A549 (cell line): ENCODE data around the gene GRIK5. TPM values are rescaled to one million over a fixed set of nuclear protein-coding genes. Genes with fewer than 3 reads are reported as not detected.

Experiments used
- ATAC-seq, 2 experiments: fragments of 200-7000 bp in 1 of 2; fragments of >200 bp in 1 of 2; cut with Nextera tagmentation in 1 of 2; cut with Tn5 transposase in 1 of 2; 3 replicates each; pipeline versions ENCODE4 v1.8.0 to v1.9.1; 2018 to 2020; ENCODE audit warnings: mild to moderate bottlenecking in 1 of 2, moderate library complexity in 1 of 2
- CTCF ChIA-PET: fragments of 300-600 bp; sonication (Branson Sonifier 250); formaldehyde crosslinking; extraction: SDS; loops from one replicate; lab custom pipeline; 2021; ENCODE audit warnings: antibody characterized with exemption, inconsistent platforms; lab: Yijun Ruan, JAX
- POLR2A ChIA-PET: fragments of 350-600 bp; formaldehyde crosslinking; extraction: SDS; loops from one replicate; lab custom pipeline; 2021; ENCODE audit warnings: antibody characterized with exemption, inconsistent platforms; lab: Yijun Ruan, JAX
- DNase-seq, 2 experiments: peaks; one replicate each; pipeline versions ENCODE4 v3.0.0 to v3.0.0-alpha.2; 2011 to 2016; ENCODE audit warnings: low read depth in 1 of 2, low spot score in 1 of 2
- FAIRE-seq: peaks from 2 replicates; lab custom pipeline; 2011; peaks lifted over from hg19 to GRCh38; lab: Jason Lieb, UNC
- H3K27ac ChIP-seq, 2 experiments: fragments of >200 bp; sonication (Bioruptor Twin); formaldehyde crosslinking; 3 replicates each; pipeline ENCODE4 v1.5.1; 2016 to 2017
- H3K4me1 ChIP-seq: fragments of >200 bp; sonication (Bioruptor Twin); formaldehyde crosslinking; 3 replicates; pipeline ENCODE4 v1.6.1; 2016
- H3K4me2 ChIP-seq: fragments of >200 bp; sonication (Bioruptor Twin); formaldehyde crosslinking; 3 replicates; pipeline ENCODE4 v1.6.1; 2016
- H3K4me3 ChIP-seq: fragments of >200 bp; sonication (Bioruptor Twin); formaldehyde crosslinking; 3 replicates; pipeline ENCODE4 v1.5.1; 2016
- H3K9me3 ChIP-seq: fragments of >200 bp; sonication (Bioruptor Twin); formaldehyde crosslinking; 3 replicates; pipeline ENCODE4 v1.6.1; 2016
- JUNB ChIP-seq: fragments of >200 bp; sonication (Bioruptor Twin); formaldehyde crosslinking; IDR thresholded peaks from 2 replicates; pipeline ENCODE4 v1.6.1; 2016
- KDM5A ChIP-seq: fragments of 200-600 bp; sonication (generic); IDR thresholded peaks from 2 replicates; pipeline ENCODE4 v1.6.1; 2016; ENCODE audit warnings: antibody characterized with exemption, mild to moderate bottlenecking
- MAFK ChIP-seq: fragments of 450-650 bp; IDR thresholded peaks from 2 replicates; pipeline ENCODE4 v1.6.1; 2014; ENCODE audit not compliant: partially characterized antibody
- NR3C1 ChIP-seq: fragments of >200 bp; sonication (Bioruptor Twin); formaldehyde crosslinking; IDR thresholded peaks from 3 replicates; pipeline ENCODE4 v1.6.1; 2017
- RAD21 ChIP-seq, 2 experiments: fragments of >200 bp in 1 of 2; sonication (Bioruptor Twin) in 1 of 2; formaldehyde crosslinking in 1 of 2; IDR thresholded peaks in 1 of 2; conservative IDR thresholded peaks in 1 of 2; 2 replicates in 1 of 2; 3 replicates in 1 of 2; pipeline ENCODE4 v1.6.1; 2012 to 2018; ENCODE audit warnings: inconsistent platforms in 1 of 2
- RCOR1 ChIP-seq: fragments of 150-350 bp; IDR thresholded peaks from 2 replicates; pipeline ENCODE4 v1.6.1; 2014; ENCODE audit warnings: antibody characterized with exemption, low read length, low read depth
- SMC3 ChIP-seq: fragments of >200 bp; sonication (Bioruptor Twin); formaldehyde crosslinking; IDR thresholded peaks from 3 replicates; pipeline ENCODE4 v1.6.1; 2018; ENCODE audit warnings: inconsistent platforms
- SREBF2 ChIP-seq: fragments of 450-650 bp; IDR thresholded peaks from 2 replicates; pipeline ENCODE4 v1.6.1; 2014; ENCODE audit warnings: mild to moderate bottlenecking, moderate library complexity
- TP53 ChIP-seq: fragments of 250-450 bp; sonication (Bioruptor Pico); IDR thresholded peaks from 2 replicates; pipeline ENCODE4 v1.5.0; 2021; ENCODE audit warnings: mild to moderate bottlenecking, moderate library complexity
- ZFP36 ChIP-seq: fragments of 450-650 bp; IDR thresholded peaks from 2 replicates; pipeline ENCODE4 v1.6.1; 2014; ENCODE audit warnings: borderline replicate concordance; ENCODE audit not compliant: partially characterized antibody
- WGBS: methylation state at CpG from one replicate; pipeline ENCODE4 v1.1.6; 2017; ENCODE audit errors: missing lambda C conversion rate; 5-methylcytosine and 5-hydroxymethylcytosine counted together
- polyA plus RNA-seq, 4 experiments: library from polyadenylated mRNA; depleted of rRNA in 3 of 4; stranded (reverse); fragments of >200 nt; fragmentation: RNase III in 1 of 4; extraction: RNeasy Plus Mini Kit Qiagen cat#74134 plus additional on column Dnase treatment in 1 of 4; gene quantifications; 2 replicates in 3 of 4; 3 replicates in 1 of 4; pipeline ENCODE4 v1.2.3, GENCODE V29; 2011 to 2017
- TF ChIP-seq, protein P1 (sequence below): IDR thresholded peaks from 2 replicates; pipeline ENCODE4 v1.6.1; 2012; ENCODE audit warnings: low read depth, borderline replicate concordance
- TF ChIP-seq, protein P2 (sequence below): IDR thresholded peaks from 2 replicates; pipeline ENCODE4 v1.6.1; 2012
- TF ChIP-seq, protein P3 (sequence below): fragments of 450-650 bp; IDR thresholded peaks from 2 replicates; pipeline ENCODE4 v1.6.1; 2014; ENCODE audit warnings: antibody characterized with exemption
- TF ChIP-seq, protein P4 (sequence below): fragments of >200 bp; sonication (Bioruptor Twin); formaldehyde crosslinking; IDR thresholded peaks from 3 replicates; pipeline ENCODE4 v1.5.1; 2016
- TF ChIP-seq, protein P5 (sequence below): fragments of 150-350 bp; IDR thresholded peaks from 2 replicates; pipeline ENCODE4 v1.6.1; 2014; ENCODE audit warnings: low read depth, mild to moderate bottlenecking, low read length
- TF ChIP-seq, protein P6 (sequence below): fragments of 200-600 bp; sonication (generic); IDR thresholded peaks from 2 replicates; pipeline ENCODE4 v1.6.1; 2016; ENCODE audit warnings: antibody characterized with exemption, mild to moderate bottlenecking, moderate library complexity

The GRIK5 gene
- polyA plus RNA-seq, 2 of the 4 experiments (the other 2 are of a cell fraction) = 0.22 to 0.54 TPM

DNA sequence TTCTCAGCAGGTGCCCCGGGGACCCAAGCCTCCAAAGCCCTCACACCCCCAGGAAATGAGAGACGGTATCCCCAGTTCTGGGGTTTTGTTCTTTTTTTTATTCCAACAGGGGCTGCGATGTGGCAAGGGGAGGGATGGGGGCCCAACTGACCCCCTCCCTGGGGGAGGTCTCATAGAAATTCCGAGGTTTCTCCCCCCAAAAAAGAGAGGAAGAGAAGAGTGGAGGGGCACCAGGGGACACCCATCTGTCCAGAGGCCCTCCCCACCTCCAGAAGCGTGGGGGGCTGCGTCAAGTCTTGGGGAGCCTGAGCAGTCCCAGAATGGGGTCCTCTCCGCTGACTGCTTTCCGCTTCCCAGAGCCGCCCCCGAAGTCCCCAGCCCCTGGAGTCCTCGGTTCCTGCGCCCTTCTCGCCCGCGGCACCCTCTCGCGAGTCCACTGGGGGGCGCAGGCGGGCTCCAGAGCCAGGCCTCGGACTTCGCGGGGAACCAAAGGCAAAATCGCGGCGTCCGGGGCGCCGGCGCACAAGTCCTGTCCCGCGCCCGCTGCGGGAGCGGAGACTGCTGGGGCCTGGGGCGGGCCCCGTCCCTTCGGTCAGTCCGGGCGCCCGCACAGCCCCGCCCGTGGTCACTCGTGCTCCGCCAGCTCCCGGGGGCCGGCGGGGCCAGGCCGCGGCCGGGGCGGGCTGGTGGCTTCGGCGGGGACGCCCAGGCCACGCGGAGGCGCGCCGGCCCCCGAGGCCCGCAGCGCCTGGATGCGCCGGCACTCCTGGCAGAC, 71.6 kb downstream of the GRIK5 start:
- FAIRE-seq (no peak), ATAC-seq (peak; percentile 9 to 60; a peak in 4 of 6 replicates), DNase-seq (peak; percentile 74 to 86)
- Histone ChIP-seq H3K9me3 (no peaks in the 10 kb centered on the region), H3K4me2 (peak overlapping the region; percentile 100), H3K27ac (peak overlapping the region in 1 of 2 experiments; percentile 47; a peak in 2 of 6 replicates), H3K4me1 (peaks cover 29% of the 10 kb centered on the region), H3K4me3 (peak overlapping the region; percentile 47)
- TF ChIP-seq, protein P1, sequence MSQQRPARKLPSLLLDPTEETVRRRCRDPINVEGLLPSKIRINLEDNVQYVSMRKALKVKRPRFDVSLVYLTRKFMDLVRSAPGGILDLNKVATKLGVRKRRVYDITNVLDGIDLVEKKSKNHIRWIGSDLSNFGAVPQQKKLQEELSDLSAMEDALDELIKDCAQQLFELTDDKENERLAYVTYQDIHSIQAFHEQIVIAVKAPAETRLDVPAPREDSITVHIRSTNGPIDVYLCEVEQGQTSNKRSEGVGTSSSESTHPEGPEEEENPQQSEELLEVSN = peak; percentile 63
- no peak for TF ChIP-seq MAFK
- TF ChIP-seq, protein P2, sequence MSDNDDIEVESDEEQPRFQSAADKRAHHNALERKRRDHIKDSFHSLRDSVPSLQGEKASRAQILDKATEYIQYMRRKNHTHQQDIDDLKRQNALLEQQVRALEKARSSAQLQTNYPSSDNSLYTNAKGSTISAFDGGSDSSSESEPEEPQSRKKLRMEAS = peak; percentile 44; the same call in 1 of the 2 replicates
- TF ChIP-seq RAD21 (conservative IDR thresholded peaks at IDR 0.05 in 1 of 2, IDR thresholded peaks at IDR 0.05 in 1 of 2) = peak; percentile 62 to 66; a peak in 4 of 5 replicates
- TF ChIP-seq, protein P3, sequence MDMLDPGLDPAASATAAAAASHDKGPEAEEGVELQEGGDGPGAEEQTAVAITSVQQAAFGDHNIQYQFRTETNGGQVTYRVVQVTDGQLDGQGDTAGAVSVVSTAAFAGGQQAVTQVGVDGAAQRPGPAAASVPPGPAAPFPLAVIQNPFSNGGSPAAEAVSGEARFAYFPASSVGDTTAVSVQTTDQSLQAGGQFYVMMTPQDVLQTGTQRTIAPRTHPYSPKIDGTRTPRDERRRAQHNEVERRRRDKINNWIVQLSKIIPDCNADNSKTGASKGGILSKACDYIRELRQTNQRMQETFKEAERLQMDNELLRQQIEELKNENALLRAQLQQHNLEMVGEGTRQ = no peak
- TF ChIP-seq, protein P4, sequence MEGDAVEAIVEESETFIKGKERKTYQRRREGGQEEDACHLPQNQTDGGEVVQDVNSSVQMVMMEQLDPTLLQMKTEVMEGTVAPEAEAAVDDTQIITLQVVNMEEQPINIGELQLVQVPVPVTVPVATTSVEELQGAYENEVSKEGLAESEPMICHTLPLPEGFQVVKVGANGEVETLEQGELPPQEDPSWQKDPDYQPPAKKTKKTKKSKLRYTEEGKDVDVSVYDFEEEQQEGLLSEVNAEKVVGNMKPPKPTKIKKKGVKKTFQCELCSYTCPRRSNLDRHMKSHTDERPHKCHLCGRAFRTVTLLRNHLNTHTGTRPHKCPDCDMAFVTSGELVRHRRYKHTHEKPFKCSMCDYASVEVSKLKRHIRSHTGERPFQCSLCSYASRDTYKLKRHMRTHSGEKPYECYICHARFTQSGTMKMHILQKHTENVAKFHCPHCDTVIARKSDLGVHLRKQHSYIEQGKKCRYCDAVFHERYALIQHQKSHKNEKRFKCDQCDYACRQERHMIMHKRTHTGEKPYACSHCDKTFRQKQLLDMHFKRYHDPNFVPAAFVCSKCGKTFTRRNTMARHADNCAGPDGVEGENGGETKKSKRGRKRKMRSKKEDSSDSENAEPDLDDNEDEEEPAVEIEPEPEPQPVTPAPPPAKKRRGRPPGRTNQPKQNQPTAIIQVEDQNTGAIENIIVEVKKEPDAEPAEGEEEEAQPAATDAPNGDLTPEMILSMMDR = peak; percentile 90
- TF ChIP-seq, protein P5, sequence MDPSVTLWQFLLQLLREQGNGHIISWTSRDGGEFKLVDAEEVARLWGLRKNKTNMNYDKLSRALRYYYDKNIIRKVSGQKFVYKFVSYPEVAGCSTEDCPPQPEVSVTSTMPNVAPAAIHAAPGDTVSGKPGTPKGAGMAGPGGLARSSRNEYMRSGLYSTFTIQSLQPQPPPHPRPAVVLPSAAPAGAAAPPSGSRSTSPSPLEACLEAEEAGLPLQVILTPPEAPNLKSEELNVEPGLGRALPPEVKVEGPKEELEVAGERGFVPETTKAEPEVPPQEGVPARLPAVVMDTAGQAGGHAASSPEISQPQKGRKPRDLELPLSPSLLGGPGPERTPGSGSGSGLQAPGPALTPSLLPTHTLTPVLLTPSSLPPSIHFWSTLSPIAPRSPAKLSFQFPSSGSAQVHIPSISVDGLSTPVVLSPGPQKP = no peak
- TF ChIP-seq, protein P6, sequence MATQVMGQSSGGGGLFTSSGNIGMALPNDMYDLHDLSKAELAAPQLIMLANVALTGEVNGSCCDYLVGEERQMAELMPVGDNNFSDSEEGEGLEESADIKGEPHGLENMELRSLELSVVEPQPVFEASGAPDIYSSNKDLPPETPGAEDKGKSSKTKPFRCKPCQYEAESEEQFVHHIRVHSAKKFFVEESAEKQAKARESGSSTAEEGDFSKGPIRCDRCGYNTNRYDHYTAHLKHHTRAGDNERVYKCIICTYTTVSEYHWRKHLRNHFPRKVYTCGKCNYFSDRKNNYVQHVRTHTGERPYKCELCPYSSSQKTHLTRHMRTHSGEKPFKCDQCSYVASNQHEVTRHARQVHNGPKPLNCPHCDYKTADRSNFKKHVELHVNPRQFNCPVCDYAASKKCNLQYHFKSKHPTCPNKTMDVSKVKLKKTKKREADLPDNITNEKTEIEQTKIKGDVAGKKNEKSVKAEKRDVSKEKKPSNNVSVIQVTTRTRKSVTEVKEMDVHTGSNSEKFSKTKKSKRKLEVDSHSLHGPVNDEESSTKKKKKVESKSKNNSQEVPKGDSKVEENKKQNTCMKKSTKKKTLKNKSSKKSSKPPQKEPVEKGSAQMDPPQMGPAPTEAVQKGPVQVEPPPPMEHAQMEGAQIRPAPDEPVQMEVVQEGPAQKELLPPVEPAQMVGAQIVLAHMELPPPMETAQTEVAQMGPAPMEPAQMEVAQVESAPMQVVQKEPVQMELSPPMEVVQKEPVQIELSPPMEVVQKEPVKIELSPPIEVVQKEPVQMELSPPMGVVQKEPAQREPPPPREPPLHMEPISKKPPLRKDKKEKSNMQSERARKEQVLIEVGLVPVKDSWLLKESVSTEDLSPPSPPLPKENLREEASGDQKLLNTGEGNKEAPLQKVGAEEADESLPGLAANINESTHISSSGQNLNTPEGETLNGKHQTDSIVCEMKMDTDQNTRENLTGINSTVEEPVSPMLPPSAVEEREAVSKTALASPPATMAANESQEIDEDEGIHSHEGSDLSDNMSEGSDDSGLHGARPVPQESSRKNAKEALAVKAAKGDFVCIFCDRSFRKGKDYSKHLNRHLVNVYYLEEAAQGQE = 0 out of 2 replicates have a peak, but pooled peaks have one; percentile 51
- peak; percentile 79 for TF ChIP-seq SMC3
- no peak for TF ChIP-seq NR3C1
- 1% methylated on average over 32 of the region's 64 CpGs for WGBS
- CTCF ChIA-PET = interaction anchor here (0.6 to 14.8 kb wide), 13 partner anchors 11 to 187 kb away, joined by 3 to 344 read pairs (median 4); no protein-coding TSS in a partner anchor
- POLR2A ChIA-PET = interaction anchor here (0.8 to 0.9 kb wide), 2 partner anchors 12 to 78 kb away, joined by 3 read pairs; partner anchors contain the start of gene ZNF574

DNA sequence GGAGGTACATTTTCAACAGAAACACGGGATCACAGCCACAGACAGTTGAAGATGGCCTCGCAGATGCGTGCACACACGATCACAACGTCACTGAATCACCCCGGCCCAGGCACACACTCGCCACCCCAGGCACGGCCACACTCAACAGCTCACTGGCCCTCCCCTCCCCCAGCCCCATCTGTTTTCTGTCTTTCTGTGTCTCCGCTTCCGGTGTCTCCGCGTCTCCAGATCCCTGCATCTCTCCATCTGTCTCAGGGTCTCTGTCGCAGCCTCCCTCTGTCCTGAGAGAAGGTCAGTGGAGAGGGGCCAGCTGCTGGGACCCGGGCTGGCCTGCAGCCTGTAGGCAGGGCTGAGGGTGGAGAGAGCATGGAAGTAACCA, 72.2 kb downstream of the GRIK5 start:
- Histone ChIP-seq H3K27ac (no peak overlapping the region), H3K4me1 (peaks cover 30% of the 10 kb centered on the region), H3K9me3 (no peaks in the 10 kb centered on the region), H3K4me3 (peak overlapping the region; percentile 47; the same call in 2 of the 3 replicates)
- CTCF ChIA-PET = interaction anchor here (1.0 to 14.8 kb wide), 11 partner anchors 12 to 187 kb away, joined by 3 to 344 read pairs (median 4); no protein-coding TSS in a partner anchor
- no peak for ATAC-seq
- WGBS = 17% methylated on average over 14 of the region's 14 CpGs
- DNase-seq = no peak
- TF ChIP-seq JUNB = no peak
- TF ChIP-seq, protein P6 = no peak
- TF ChIP-seq TP53 (CRISPR knock-in tag) = no peak
- no peak for TF ChIP-seq KDM5A
- TF ChIP-seq RCOR1 = no peak
- no peak for TF ChIP-seq SREBF2
- TF ChIP-seq ZFP36 = no peak
- TF ChIP-seq, all 56 proteins: peak for 0
- peak overlapping the region; percentile 100 for H3K4me2 ChIP-seq
- no peak for FAIRE-seq
- POLR2A ChIA-PET = no interaction called here
